ENCODE data around the gene ALK.

DNA sequence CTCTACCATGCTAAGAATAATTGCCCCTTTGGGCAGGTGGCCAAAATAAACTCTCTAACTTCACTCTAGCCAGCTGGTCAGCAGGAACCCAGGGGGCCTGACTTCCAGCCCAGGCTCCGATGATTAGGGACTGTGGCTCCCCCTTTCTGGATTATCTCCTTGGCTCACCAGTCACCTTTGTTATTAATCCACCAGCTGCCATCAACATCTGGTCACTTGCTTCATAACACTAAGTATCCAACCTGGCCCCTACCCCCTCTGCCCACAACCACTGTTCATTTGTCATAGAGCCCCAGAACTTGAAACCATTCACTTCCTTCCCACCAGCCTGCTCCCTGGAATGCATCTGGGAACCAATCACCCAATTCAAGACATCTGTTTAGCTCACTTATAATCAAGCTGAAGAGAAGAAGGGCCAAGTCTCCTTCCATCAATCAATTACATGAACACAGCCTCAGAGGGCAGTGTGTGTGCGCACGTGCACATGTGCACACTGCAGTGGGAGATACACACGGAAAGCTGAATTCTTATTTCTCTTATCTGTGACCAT is 215.1 kb downstream of the ALK start:
- TF ChIP-seq, protein P1, sequence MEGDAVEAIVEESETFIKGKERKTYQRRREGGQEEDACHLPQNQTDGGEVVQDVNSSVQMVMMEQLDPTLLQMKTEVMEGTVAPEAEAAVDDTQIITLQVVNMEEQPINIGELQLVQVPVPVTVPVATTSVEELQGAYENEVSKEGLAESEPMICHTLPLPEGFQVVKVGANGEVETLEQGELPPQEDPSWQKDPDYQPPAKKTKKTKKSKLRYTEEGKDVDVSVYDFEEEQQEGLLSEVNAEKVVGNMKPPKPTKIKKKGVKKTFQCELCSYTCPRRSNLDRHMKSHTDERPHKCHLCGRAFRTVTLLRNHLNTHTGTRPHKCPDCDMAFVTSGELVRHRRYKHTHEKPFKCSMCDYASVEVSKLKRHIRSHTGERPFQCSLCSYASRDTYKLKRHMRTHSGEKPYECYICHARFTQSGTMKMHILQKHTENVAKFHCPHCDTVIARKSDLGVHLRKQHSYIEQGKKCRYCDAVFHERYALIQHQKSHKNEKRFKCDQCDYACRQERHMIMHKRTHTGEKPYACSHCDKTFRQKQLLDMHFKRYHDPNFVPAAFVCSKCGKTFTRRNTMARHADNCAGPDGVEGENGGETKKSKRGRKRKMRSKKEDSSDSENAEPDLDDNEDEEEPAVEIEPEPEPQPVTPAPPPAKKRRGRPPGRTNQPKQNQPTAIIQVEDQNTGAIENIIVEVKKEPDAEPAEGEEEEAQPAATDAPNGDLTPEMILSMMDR (conservative IDR thresholded peaks at IDR 0.05 in 1 of 2, IDR thresholded peaks at IDR 0.05 in 1 of 2; ENCODE audit: low read depth in 1 of 2, low read length in 2 of 2), result no peak
- TF ChIP-seq EZH2 (IDR thresholded peaks at IDR 0.05; ENCODE audit: low read length, missing control alignments), result no peak
